Endodermal cell (in vitro differentiated cells): Measurements from ENCODE around the gene AP1S1. TPM values are rescaled to one million over a fixed set of nuclear protein-coding genes. Genes with fewer than 3 reads are reported as not detected.
"Not testable (repeated sequence)": the region's sequence is repeated elsewhere in the genome, so short reads cannot be mapped to it uniquely, and the experiment has no call there.

Experiments used
- DNase-seq: peaks from one replicate; pipeline ENCODE4 v3.0.0-alpha.2; 2017
- H3K27ac ChIP-seq: 2 replicates; pipeline ENCODE4 v1.5.1; 2013; ENCODE audit warnings: mild to moderate bottlenecking, low read depth, low read length, moderate library complexity
- H3K27me3 ChIP-seq: 2 replicates; pipeline ENCODE4 v1.6.1; 2013; ENCODE audit warnings: mild to moderate bottlenecking, low read length, moderate library complexity; ENCODE audit not compliant: insufficient read depth, control insufficient read depth, poor library complexity, severe bottlenecking
- H3K36me3 ChIP-seq: 2 replicates; pipeline ENCODE4 v1.7.0; 2013; ENCODE audit warnings: mild to moderate bottlenecking, low read length, moderate library complexity; ENCODE audit not compliant: control insufficient read depth, insufficient read depth
- H3K4me1 ChIP-seq: one replicate; pipeline ENCODE4 v1.7.0; 2013; ENCODE audit warnings: low read length; ENCODE audit not compliant: control insufficient read depth, insufficient read depth
- H3K4me3 ChIP-seq: 2 replicates; pipeline ENCODE4 v1.5.1; 2013; ENCODE audit warnings: mild to moderate bottlenecking, low read length, moderate library complexity
- H3K9ac ChIP-seq: 2 replicates; pipeline ENCODE4 v1.6.1; 2013; ENCODE audit warnings: mild to moderate bottlenecking, low read length, moderate library complexity; ENCODE audit not compliant: poor library complexity, severe bottlenecking; ENCODE audit errors: extremely low read depth
- H3K9me3 ChIP-seq: 2 replicates; pipeline ENCODE4 v1.6.1; 2013; ENCODE audit warnings: mild to moderate bottlenecking, low read length, moderate library complexity; ENCODE audit not compliant: control insufficient read depth
- H3K27ac Mint-ChIP-seq: 2 replicates; pipeline ENCODE4 v1.8.0; 2020; ENCODE audit warnings: mixed read lengths
- H3K27me3 Mint-ChIP-seq: 2 replicates; pipeline ENCODE4 v1.8.0; 2021; ENCODE audit warnings: mild to moderate bottlenecking, mixed read lengths; ENCODE audit not compliant: insufficient read depth
- H3K36me3 Mint-ChIP-seq: 2 replicates; pipeline ENCODE4 v1.8.0; 2020; ENCODE audit warnings: low read depth, mixed read lengths
- H3K4me1 Mint-ChIP-seq: 2 replicates; pipeline ENCODE4 v1.8.0; 2020; ENCODE audit warnings: mixed read lengths
- H3K4me3 Mint-ChIP-seq: 2 replicates; pipeline ENCODE4 v1.8.0; 2020; ENCODE audit warnings: mild to moderate bottlenecking, moderate library complexity, mixed read lengths
- H3K9me3 Mint-ChIP-seq: 2 replicates; pipeline ENCODE4 v1.8.0; 2020; ENCODE audit warnings: mild to moderate bottlenecking, mixed read lengths
- CTCF ChIP-seq: fragments of 200-600 bp; sonication (generic); conservative IDR thresholded peaks from 2 replicates; pipeline ENCODE4 v1.5.0; 2021; ENCODE audit warnings: antibody characterized with exemption, mild to moderate bottlenecking
- WGBS, 2 experiments: methylation state at CpG; one replicate each; pipeline versions ENCODE4 v1.1.5 to v1.1.7; 2013; ENCODE audit warnings: missing lambda C conversion rate in 2 of 2, mixed read lengths in 1 of 2; ENCODE audit not compliant: insufficient coverage in 1 of 2, insufficient read length in 1 of 2; 5-methylcytosine and 5-hydroxymethylcytosine counted together
- total RNA-seq, 2 donors: library from RNA; stranded (reverse); fragmentation: NEBNext Ultra II Directional in 1 of 2; extraction: Animal tissue kit (Norgen Biotek cat#: 25700) in 1 of 2; gene quantifications; 2 replicates in 1 of 2; 3 replicates in 1 of 2; pipeline ENCODE4 v1.2.1, GENCODE V29; 2021

The AP1S1 gene
- total RNA-seq, 2 donors from 2014 or later, result 43.8 to 50.2 TPM

- peaks cover 30% of the 10 kb centered on the region for H3K27me3 Mint-ChIP-seq
- Histone ChIP-seq H3K36me3 (no peaks in the 10 kb centered on the region), H3K27me3 (no peaks in the 10 kb centered on the region), H3K4me1 (peaks cover 5% of the 10 kb centered on the region), H3K4me3 (no peak overlapping the region), H3K9me3 (no peaks in the 10 kb centered on the region), H3K9ac (no peak overlapping the region), H3K27ac (no peak overlapping the region)
- H3K4me3 Mint-ChIP-seq, result no peak overlapping the region
- H3K27ac Mint-ChIP-seq, result no peak overlapping the region
- no peaks in the 10 kb centered on the region for H3K9me3 Mint-ChIP-seq
- TF ChIP-seq CTCF, result no peak
- H3K36me3 Mint-ChIP-seq, result no peaks in the 10 kb centered on the region
- WGBS, 2 experiments, result 93 to 95% methylated on average over 14 to 21 of the region's 21 CpGs
- no peak for DNase-seq
- peaks cover 7% of the 10 kb centered on the region for H3K4me1 Mint-ChIP-seq
These were observed 43.7 kb downstream of the AP1S1 start for GRCh38 chr7:101197991-101198390.

- WGBS, 2 experiments, result 92 to 94% methylated on average over 7 to 14 of the region's 14 CpGs
- H3K4me3 ChIP-seq, result no peak overlapping the region
- Mint-ChIP-seq H3K4me1 (peaks cover 7% of the 10 kb centered on the region), H3K9me3 (no peaks in the 10 kb centered on the region), H3K27me3 (peaks cover 34% of the 10 kb centered on the region), H3K4me3 (no peak overlapping the region), H3K27ac (no peak overlapping the region), H3K36me3 (no peaks in the 10 kb centered on the region)
- no peak overlapping the region for H3K9ac ChIP-seq
- H3K4me1 ChIP-seq, result peaks cover 5% of the 10 kb centered on the region
- H3K36me3 ChIP-seq, result no peaks in the 10 kb centered on the region
- no peak overlapping the region for H3K27ac ChIP-seq
- no peak for DNase-seq
- no peaks in the 10 kb centered on the region for H3K9me3 ChIP-seq
- no peak for TF ChIP-seq CTCF
- H3K27me3 ChIP-seq, result no peaks in the 10 kb centered on the region
These were observed 44.2 kb downstream of the AP1S1 start for GRCh38 chr7:101198476-101198875.

GRCh38 chr7:101199522-101199921 lies 45.2 kb downstream of the AP1S1 start:
- not testable (repeated sequence) for H3K4me1 Mint-ChIP-seq, H3K4me1 ChIP-seq, H3K27ac Mint-ChIP-seq, H3K27me3 ChIP-seq, H3K36me3 ChIP-seq, H3K4me3 ChIP-seq, H3K4me3 Mint-ChIP-seq, H3K27ac ChIP-seq, H3K9me3 ChIP-seq, H3K36me3 Mint-ChIP-seq, H3K9ac ChIP-seq, H3K9me3 Mint-ChIP-seq, DNase-seq
- H3K27me3 Mint-ChIP-seq, result peaks cover 39% of the 10 kb centered on the region
- 93% methylated on average over 5 to 10 of the region's 10 CpGs for WGBS, 2 experiments

- no peak for DNase-seq
- Histone ChIP-seq H3K27ac (no peak overlapping the region), H3K36me3 (no peaks in the 10 kb centered on the region), H3K9ac (no peak overlapping the region), H3K4me3 (no peak overlapping the region), H3K9me3 (no peaks in the 10 kb centered on the region), H3K4me1 (peaks cover 5% of the 10 kb centered on the region), H3K27me3 (no peaks in the 10 kb centered on the region)
- Mint-ChIP-seq H3K27me3 (peaks cover 37% of the 10 kb centered on the region), H3K4me1 (peaks cover 7% of the 10 kb centered on the region), H3K4me3 (peak overlapping the region; percentile 46), H3K36me3 (no peaks in the 10 kb centered on the region), H3K9me3 (no peaks in the 10 kb centered on the region), H3K27ac (no peak overlapping the region)
- TF ChIP-seq CTCF, result no peak
- 80% methylated on average over 2 of the region's 2 CpGs; no CpG with 5 or more reads in 1 of the 2 experiments for WGBS, 2 experiments
These were observed 46.2 kb downstream of the AP1S1 start for GRCh38 chr7:101200504-101200861.
